PC-3 (cell line): Measurements from ENCODE around the gene ANKHD1. TPM values are rescaled to one million over a fixed set of nuclear protein-coding genes. Genes with fewer than 3 reads are reported as not detected.
A peak's percentile ranks its signal among the peaks of the same experiment; 100 is the strongest.

ENCODE experiments used
- ATAC-seq: fragments of 200-7000 bp; cut with Tn5 transposase; 2 replicates; pipeline ENCODE4 v1.9.1; 2020; ENCODE audit warnings: mild to moderate bottlenecking, moderate library complexity
- BruUV-seq: library from RNA; stranded (reverse); fragments of 400-500 nt; replicated peaks from 2 replicates; lab custom pipeline; 2021; lab: Mats Ljungman, UMichigan
- CTCF ChIA-PET: fragments of 300-600 bp; sonication (Branson Sonifier 250); formaldehyde crosslinking; loops from one replicate; lab custom pipeline; 2022; ENCODE audit warnings: antibody characterized with exemption; lab: Charles Lee
- POLR2A ChIA-PET: fragments of 300-600 bp; sonication (Branson Sonifier 250); formaldehyde crosslinking; loops from one replicate; lab custom pipeline; 2022; ENCODE audit warnings: antibody characterized with exemption; ENCODE audit not compliant: unreplicated experiment; lab: Charles Lee
- DNase-seq: peaks from one replicate; pipeline ENCODE4 v3.0.0-alpha.2; 2015
- H2AFZ ChIP-seq: fragments of 300-600 bp; sonication (generic); 2 replicates; pipeline ENCODE4 v1.6.0; 2016; ENCODE audit warnings: antibody characterized with exemption, low read length
- H3F3A ChIP-seq: fragments of 300-600 bp; sonication (generic); one replicate; pipeline ENCODE4 v1.6.0; 2017; ENCODE audit warnings: antibody characterized with exemption, low read length, control low read depth, mild to moderate bottlenecking; ENCODE audit not compliant: unreplicated experiment
- H3K27ac ChIP-seq: fragments of 300-600 bp; sonication (generic); 2 replicates; pipeline ENCODE4 v1.5.1; 2016; ENCODE audit warnings: mild to moderate bottlenecking, low read length
- H3K27me3 ChIP-seq: fragments of 300-600 bp; sonication (generic); 2 replicates; pipeline ENCODE4 v1.6.1; 2016; ENCODE audit warnings: low read length, mixed read lengths
- H3K36me3 ChIP-seq: fragments of 300-600 bp; sonication (generic); 2 replicates; pipeline ENCODE4 v1.6.1; 2016; ENCODE audit warnings: low read depth, mixed run types, low read length, mixed read lengths
- H3K4me1 ChIP-seq: fragments of 300-600 bp; sonication (generic); 2 replicates; pipeline ENCODE4 v1.5.1; 2016; ENCODE audit warnings: low read length; ENCODE audit not compliant: insufficient read depth
- H3K4me2 ChIP-seq: fragments of 300-600 bp; sonication (generic); 2 replicates; pipeline ENCODE4 v1.6.0; 2016; ENCODE audit warnings: low read length
- H3K4me3 ChIP-seq: fragments of 300-600 bp; sonication (generic); 2 replicates; pipeline ENCODE4 v1.5.1; 2016; ENCODE audit warnings: mild to moderate bottlenecking, low read length, mixed read lengths
- H3K79me2 ChIP-seq: fragments of 300-600 bp; sonication (generic); 2 replicates; pipeline ENCODE4 v1.6.1; 2017; ENCODE audit warnings: low read length, mixed read lengths
- H3K9ac ChIP-seq: fragments of 300-600 bp; sonication (generic); 2 replicates; pipeline ENCODE4 v1.6.0; 2016; ENCODE audit warnings: mild to moderate bottlenecking, low read length
- H3K9me2 ChIP-seq: fragments of 300-600 bp; sonication (generic); replicated peaks from 2 replicates; pipeline ENCODE4 v1.6.1; 2016; ENCODE audit warnings: mixed run types, low read length, mixed read lengths
- H3K9me3 ChIP-seq: fragments of 300-600 bp; sonication (generic); 2 replicates; pipeline ENCODE4 v1.6.1; 2016; ENCODE audit warnings: low read length, mixed read lengths
- H4K20me1 ChIP-seq: fragments of 300-600 bp; sonication (generic); 2 replicates; pipeline ENCODE4 v1.6.1; 2016; ENCODE audit warnings: low read length, mixed read lengths
- EZH2 ChIP-seq: fragments of 300-600 bp; sonication (generic); IDR thresholded peaks from one replicate; pipeline ENCODE4 v1.6.1; 2017; ENCODE audit warnings: antibody characterized with exemption, mild to moderate bottlenecking, low read length; ENCODE audit not compliant: unreplicated experiment
- EZH2phosphoT487 ChIP-seq: fragments of 300-600 bp; sonication (generic); IDR thresholded peaks from 2 replicates; pipeline ENCODE4 v1.6.1; 2018; ENCODE audit warnings: mild to moderate bottlenecking, antibody characterized with exemption, low read length, borderline replicate concordance
- intact Hi-C: fragments of 100-400 bp; cut with micrococcal nuclease; formaldehyde crosslinking; loops from 2 replicates; pipeline ENCODE4 v1.9.0; 2023
- total RNA-seq: library from RNA; depleted of rRNA; stranded (reverse); fragments of >200 nt; gene quantifications from 2 replicates; pipeline ENCODE4 v1.2.3, GENCODE V29; 2014
- TF ChIP-seq, protein P1 (sequence below): fragments of 300-600 bp; sonication (generic); conservative IDR thresholded peaks from 2 replicates; pipeline ENCODE4 v1.5.1; 2017; ENCODE audit warnings: antibody characterized with exemption, low read depth, mild to moderate bottlenecking, low read length

The ANKHD1 gene
- total RNA-seq, 1 experiment from 2014 or later: 64.6 TPM

DNA sequence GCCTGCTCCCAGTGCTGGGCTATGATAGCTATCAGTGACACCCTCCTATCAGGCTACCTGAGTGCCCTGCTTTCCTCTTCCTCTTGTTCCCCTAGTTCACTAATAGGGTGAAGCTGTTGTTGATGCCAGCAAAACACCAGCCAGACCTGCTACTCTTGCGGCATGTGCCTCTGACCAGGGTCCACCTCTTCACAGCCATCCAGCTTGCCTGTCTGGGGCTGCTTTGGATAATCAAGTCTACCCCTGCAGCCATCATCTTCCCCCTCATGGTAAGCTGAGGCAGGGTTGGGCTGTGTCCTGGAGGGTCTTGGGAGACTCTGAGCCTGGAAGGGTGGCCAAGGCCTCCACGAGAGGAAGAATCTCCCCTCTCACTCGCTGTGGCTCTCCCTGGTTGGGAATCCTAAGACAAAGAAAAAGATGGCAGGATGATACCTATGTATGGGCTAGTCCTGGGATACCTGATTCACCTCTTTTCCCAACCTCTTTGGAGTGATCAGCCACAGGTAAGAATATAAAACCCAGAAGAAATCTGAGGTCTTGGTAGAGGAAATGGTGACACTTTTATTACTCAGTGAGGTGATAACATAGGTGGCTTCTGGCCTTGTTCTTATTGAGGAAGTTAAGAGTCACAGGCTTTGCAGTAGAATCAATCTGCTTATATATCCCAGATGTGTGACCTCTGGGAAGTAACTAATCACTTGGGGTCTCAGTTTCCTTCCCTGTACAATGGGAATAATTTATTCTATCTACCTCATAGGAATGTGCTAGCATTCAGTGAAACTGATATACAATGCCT, 30.1 kb upstream of the ANKHD1 start:
- Histone ChIP-seq H3K79me2 (no peaks in the 10 kb centered on the region), H3K4me2 (no peak overlapping the region), H2AFZ (no peak overlapping the region), H3F3A (no peaks in the 10 kb centered on the region), H4K20me1 (no peaks in the 10 kb centered on the region), H3K9ac (no peak overlapping the region), H3K4me1 (peaks cover 5% of the 10 kb centered on the region; the same call in 1 of the 2 replicates), H3K36me3 (no peaks in the 10 kb centered on the region), H3K4me3 (no peak overlapping the region), H3K9me2 (no peaks in the 10 kb centered on the region), H3K27ac (no peak overlapping the region), H3K27me3 (no peaks in the 10 kb centered on the region), H3K9me3 (no peaks in the 10 kb centered on the region)
- TF ChIP-seq, protein P1, sequence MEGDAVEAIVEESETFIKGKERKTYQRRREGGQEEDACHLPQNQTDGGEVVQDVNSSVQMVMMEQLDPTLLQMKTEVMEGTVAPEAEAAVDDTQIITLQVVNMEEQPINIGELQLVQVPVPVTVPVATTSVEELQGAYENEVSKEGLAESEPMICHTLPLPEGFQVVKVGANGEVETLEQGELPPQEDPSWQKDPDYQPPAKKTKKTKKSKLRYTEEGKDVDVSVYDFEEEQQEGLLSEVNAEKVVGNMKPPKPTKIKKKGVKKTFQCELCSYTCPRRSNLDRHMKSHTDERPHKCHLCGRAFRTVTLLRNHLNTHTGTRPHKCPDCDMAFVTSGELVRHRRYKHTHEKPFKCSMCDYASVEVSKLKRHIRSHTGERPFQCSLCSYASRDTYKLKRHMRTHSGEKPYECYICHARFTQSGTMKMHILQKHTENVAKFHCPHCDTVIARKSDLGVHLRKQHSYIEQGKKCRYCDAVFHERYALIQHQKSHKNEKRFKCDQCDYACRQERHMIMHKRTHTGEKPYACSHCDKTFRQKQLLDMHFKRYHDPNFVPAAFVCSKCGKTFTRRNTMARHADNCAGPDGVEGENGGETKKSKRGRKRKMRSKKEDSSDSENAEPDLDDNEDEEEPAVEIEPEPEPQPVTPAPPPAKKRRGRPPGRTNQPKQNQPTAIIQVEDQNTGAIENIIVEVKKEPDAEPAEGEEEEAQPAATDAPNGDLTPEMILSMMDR: no peak
- no peak for TF ChIP-seq EZH2phosphoT487
- TF ChIP-seq EZH2: no peak
- BruUV-seq: no TSS peak
- intact Hi-C loops: loop anchor here (5.0 kb wide), 1 partner anchor 76 kb away; no protein-coding TSS in a partner anchor
- CTCF ChIA-PET: interaction anchor here (0.6 to 1.3 kb wide), 2 partner anchors 8 to 59 kb away, joined by 5 to 10 read pairs; no protein-coding TSS in a partner anchor
- POLR2A ChIA-PET: no interaction called here
- ATAC-seq (no peak), DNase-seq (no peak)

DNA sequence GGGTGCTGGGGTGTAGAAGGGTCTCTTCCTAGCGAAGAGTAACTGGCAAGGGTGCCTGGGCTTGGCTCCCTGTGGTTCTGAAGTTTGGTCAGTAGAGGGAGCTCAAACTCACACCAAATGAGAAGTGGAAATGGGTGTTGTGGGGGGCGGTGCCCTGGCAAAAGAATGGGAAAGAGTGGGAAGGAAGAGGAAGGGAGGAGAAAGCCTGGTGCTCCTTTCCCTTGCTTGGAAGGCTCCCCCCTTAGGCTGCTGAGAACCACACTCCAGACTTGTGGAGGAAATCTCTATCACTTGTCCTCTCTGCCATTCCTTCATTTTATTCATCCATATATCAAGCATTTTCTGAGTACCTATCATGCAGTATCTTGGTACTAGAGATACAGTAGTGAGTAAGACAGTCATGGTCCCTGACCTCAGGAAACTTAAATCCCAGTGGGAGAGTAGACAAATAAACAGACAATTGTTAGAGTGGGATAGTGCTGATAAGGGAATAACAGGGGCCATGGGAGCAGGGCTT, 28.6 kb upstream of the ANKHD1 start:
- peak; percentile 88 for DNase-seq
- ChIA-PET CTCF (interaction anchor here (0.6 to 1.3 kb wide), 4 partner anchors 10 to 31 kb away, joined by 3 to 5 read pairs (median 4); no protein-coding TSS in a partner anchor), POLR2A (no interaction called here)

More for the DNA sequence above, 28.6 kb upstream of the ANKHD1 start:
- peak; percentile 81 for ATAC-seq
- TF ChIP-seq, protein P1: peak; percentile 83
- no peak for TF ChIP-seq EZH2phosphoT487
- no peaks in the 10 kb centered on the region for H3K36me3 ChIP-seq
- no peaks in the 10 kb centered on the region for H3F3A ChIP-seq
- H3K4me2 ChIP-seq: no peak overlapping the region
- H3K9me2 ChIP-seq: no peaks in the 10 kb centered on the region
- H3K9ac ChIP-seq: no peak overlapping the region
- peak overlapping the region; percentile 30; the same call in 1 of the 2 replicates for H2AFZ ChIP-seq
- intact Hi-C loops: loop anchor here (1.0 to 5.0 kb wide), 2 partner anchors 28 to 74 kb away; partner anchors contain the start of gene ANKHD1
- no peaks in the 10 kb centered on the region for H3K79me2 ChIP-seq
- peaks cover 5% of the 10 kb centered on the region; the same call in 1 of the 2 replicates for H3K4me1 ChIP-seq
- no peak overlapping the region for H3K27ac ChIP-seq
- no peaks in the 10 kb centered on the region for H3K27me3 ChIP-seq
- no peaks in the 10 kb centered on the region for H3K9me3 ChIP-seq
- no peaks in the 10 kb centered on the region for H4K20me1 ChIP-seq
- H3K4me3 ChIP-seq: no peak overlapping the region
- BruUV-seq: no TSS peak
